ENCODE results near the gene TLN1. TPM values are rescaled to one million over a fixed set of nuclear protein-coding genes. Genes with fewer than 3 reads are reported as not detected.
A peak's percentile ranks its signal among the peaks of the same experiment; 100 is the strongest.

The TLN1 gene
- total and polyA plus RNA-seq, 10 of the 15 experiments (the other 5 are each of a cell fraction or from before 2014, with no cell fraction given), result 11.6 to 305 (median 71.9) TPM

DNA sequence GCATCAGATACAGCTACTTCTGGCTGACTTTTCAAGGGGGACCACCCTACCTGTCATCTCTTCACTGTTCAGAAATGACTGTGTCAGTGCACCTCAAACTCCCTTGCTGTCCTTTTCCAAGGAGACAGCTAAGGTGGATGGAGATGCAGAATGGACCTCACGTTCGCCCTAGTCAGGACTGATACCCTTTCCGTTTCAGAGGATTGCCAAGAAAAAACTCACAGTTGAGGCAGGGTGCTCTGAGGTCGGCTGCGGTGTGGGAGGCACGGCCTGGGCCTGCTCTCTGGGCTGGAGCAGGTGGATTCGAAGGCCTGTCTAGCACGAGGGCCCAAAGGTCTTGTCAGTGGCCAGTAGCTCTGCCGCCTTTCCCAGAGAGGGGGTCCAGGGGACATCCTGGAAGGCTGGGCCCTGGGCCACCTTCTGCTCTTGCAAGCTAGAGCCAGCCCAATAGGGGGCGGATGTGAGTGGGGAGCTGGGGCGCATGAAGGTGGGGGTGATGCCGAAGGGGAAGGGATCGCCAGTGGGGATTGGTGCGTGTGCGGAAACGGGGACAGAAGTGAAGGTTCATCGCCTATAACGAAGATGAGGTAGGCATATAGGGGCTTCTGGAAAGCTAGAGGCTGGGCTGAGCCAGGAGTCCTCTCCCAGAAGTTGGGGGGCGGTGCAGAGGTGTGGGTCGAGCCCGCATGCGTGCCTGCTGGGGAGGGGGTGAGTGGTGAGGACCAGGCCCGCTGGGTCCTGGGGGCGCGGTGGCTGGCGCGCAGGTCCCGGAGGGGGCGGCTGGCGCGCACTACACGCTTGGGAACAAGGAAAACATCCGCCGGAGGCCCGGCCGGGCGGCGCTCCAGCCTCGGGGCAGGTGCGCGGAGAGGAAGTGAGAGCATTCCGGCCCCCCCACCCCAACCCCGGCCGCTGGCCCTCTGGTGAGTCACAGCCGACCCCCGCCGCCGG lies 24.6 kb upstream of the TLN1 start (continued):
- TF ChIP-seq SIN3A (IDR thresholded peaks at IDR 0.05; ENCODE audit: low read depth, low read length) (peak; percentile 51; the same call in 1 of the 2 replicates), ZZZ3 (IDR thresholded peaks at IDR 0.05; ENCODE audit: control insufficient read depth, insufficient read length, low read depth) (no peak), HDGF (IDR thresholded peaks at IDR 0.05) (peak; percentile 96), CBX5 (IDR thresholded peaks at IDR 0.05; ENCODE audit: low read depth) (no peak), PKNOX1 (IDR thresholded peaks at IDR 0.05) (no peak), STAT1 (conservative IDR thresholded peaks at IDR 0.05) (no peak), KLF5 (IDR thresholded peaks at IDR 0.05; ENCODE audit: partially characterized antibody) (no peak), NFYA (IDR thresholded peaks at IDR 0.05; ENCODE audit: borderline replicate concordance, low read depth, low read length) (no peak), SMARCA5 (IDR thresholded peaks at IDR 0.05) (peak; percentile 85; the same call in 1 of the 2 replicates), PAX5 (IDR thresholded peaks at IDR 0.05; ENCODE audit: borderline replicate concordance, low read depth, low read length) (no peak), TCF12 (IDR thresholded peaks at IDR 0.05; ENCODE audit: low read depth, low read length) (peak; percentile 90), JUND (IDR thresholded peaks at IDR 0.05; ENCODE audit: low read depth, low read length) (no peak), CBX3 (IDR thresholded peaks at IDR 0.05; ENCODE audit: borderline replicate concordance, low read depth) (no peak), NBN (IDR thresholded peaks at IDR 0.05) (peak; percentile 81), CREM (IDR thresholded peaks at IDR 0.05; ENCODE audit: low read depth) (no peak; the same call in 1 of the 2 replicates), ATF2 (IDR thresholded peaks at IDR 0.05; ENCODE audit: low read length) (no peak), RB1 (IDR thresholded peaks at IDR 0.05; ENCODE audit: borderline replicate concordance) (no peak; the same call in 1 of the 2 replicates), SMC3 (IDR thresholded peaks at IDR 0.05; ENCODE audit: borderline replicate concordance, low read length) (peak; percentile 29; the same call in 1 of the 2 replicates), ZNF207 (IDR thresholded peaks at IDR 0.05; ENCODE audit: borderline replicate concordance) (no peak)
- TF ChIP-seq, protein P1, sequence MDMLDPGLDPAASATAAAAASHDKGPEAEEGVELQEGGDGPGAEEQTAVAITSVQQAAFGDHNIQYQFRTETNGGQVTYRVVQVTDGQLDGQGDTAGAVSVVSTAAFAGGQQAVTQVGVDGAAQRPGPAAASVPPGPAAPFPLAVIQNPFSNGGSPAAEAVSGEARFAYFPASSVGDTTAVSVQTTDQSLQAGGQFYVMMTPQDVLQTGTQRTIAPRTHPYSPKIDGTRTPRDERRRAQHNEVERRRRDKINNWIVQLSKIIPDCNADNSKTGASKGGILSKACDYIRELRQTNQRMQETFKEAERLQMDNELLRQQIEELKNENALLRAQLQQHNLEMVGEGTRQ (IDR thresholded peaks at IDR 0.05; ENCODE audit: borderline replicate concordance, low read depth, low read length), result no peak
- TF ChIP-seq, protein P2, sequence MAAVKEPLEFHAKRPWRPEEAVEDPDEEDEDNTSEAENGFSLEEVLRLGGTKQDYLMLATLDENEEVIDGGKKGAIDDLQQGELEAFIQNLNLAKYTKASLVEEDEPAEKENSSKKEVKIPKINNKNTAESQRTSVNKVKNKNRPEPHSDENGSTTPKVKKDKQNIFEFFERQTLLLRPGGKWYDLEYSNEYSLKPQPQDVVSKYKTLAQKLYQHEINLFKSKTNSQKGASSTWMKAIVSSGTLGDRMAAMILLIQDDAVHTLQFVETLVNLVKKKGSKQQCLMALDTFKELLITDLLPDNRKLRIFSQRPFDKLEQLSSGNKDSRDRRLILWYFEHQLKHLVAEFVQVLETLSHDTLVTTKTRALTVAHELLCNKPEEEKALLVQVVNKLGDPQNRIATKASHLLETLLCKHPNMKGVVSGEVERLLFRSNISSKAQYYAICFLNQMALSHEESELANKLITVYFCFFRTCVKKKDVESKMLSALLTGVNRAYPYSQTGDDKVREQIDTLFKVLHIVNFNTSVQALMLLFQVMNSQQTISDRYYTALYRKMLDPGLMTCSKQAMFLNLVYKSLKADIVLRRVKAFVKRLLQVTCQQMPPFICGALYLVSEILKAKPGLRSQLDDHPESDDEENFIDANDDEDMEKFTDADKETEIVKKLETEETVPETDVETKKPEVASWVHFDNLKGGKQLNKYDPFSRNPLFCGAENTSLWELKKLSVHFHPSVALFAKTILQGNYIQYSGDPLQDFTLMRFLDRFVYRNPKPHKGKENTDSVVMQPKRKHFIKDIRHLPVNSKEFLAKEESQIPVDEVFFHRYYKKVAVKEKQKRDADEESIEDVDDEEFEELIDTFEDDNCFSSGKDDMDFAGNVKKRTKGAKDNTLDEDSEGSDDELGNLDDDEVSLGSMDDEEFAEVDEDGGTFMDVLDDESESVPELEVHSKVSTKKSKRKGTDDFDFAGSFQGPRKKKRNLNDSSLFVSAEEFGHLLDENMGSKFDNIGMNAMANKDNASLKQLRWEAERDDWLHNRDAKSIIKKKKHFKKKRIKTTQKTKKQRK (IDR thresholded peaks at IDR 0.05; ENCODE audit: low read depth, low read length), result no peak
- TF ChIP-seq, protein P3, sequence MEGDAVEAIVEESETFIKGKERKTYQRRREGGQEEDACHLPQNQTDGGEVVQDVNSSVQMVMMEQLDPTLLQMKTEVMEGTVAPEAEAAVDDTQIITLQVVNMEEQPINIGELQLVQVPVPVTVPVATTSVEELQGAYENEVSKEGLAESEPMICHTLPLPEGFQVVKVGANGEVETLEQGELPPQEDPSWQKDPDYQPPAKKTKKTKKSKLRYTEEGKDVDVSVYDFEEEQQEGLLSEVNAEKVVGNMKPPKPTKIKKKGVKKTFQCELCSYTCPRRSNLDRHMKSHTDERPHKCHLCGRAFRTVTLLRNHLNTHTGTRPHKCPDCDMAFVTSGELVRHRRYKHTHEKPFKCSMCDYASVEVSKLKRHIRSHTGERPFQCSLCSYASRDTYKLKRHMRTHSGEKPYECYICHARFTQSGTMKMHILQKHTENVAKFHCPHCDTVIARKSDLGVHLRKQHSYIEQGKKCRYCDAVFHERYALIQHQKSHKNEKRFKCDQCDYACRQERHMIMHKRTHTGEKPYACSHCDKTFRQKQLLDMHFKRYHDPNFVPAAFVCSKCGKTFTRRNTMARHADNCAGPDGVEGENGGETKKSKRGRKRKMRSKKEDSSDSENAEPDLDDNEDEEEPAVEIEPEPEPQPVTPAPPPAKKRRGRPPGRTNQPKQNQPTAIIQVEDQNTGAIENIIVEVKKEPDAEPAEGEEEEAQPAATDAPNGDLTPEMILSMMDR (IDR thresholded peaks at IDR 0.05 in 2 of 3, conservative IDR thresholded peaks at IDR 0.05 in 1 of 3; ENCODE audit: control insufficient read depth in 2 of 3, extremely low read depth in 1 of 3, insufficient read depth in 1 of 3, low read depth in 3 of 3, low read length in 3 of 3), result peak; percentile 76 to 94 (median 82)
